HCT116 (cell line): ENCODE results near the gene GRM3. TPM values are rescaled to one million over a fixed set of nuclear protein-coding genes. Genes with fewer than 3 reads are reported as not detected.

Source experiments
- ATAC-seq: fragments of 200-7000 bp; cut with Tn5 transposase; 2 replicates; pipeline ENCODE4 v1.9.1; 2020; ENCODE audit warnings: mild to moderate bottlenecking, moderate library complexity
- BruUV-seq: library from RNA; stranded (reverse); fragments of 400-500 nt; replicated peaks from 2 replicates; lab custom pipeline; 2021; lab: Mats Ljungman, UMichigan
- CTCF ChIA-PET: fragments of 300-600 bp; sonication (Branson Sonifier 250); formaldehyde crosslinking; loops from one replicate; lab custom pipeline; 2021; ENCODE audit warnings: antibody characterized with exemption; lab: Charles Lee
- POLR2A ChIA-PET: fragments of 300-600, 350-600 bp; sonication (Branson Sonifier 250); formaldehyde crosslinking; loops from one replicate; lab custom pipeline; 2021; ENCODE audit warnings: antibody characterized with exemption; lab: Charles Lee
- RAD21 ChIA-PET, 2 experiments: fragments of 300-600 bp; sonication (Branson Sonifier 250); formaldehyde crosslinking; loops; one replicate each; lab custom pipeline; 2023; ENCODE audit warnings: low total read pairs in 2 of 2; ENCODE audit not compliant: uncharacterized antibody in 2 of 2, unreplicated experiment in 2 of 2, low non-redundant PET in 1 of 2; lab: Charles Lee
- DNase-seq: peaks from one replicate; pipeline ENCODE4 v3.0.0-alpha.2; 2010; ENCODE audit warnings: low read depth, low spot score
- H2AFZ ChIP-seq: fragments of 200-600 bp; shearing (Covaris generic), sonication (generic); 2 replicates; pipeline ENCODE4 v1.6.1; 2017; ENCODE audit warnings: low read depth, mixed run types, mixed read lengths, antibody characterized with exemption, low read length; ENCODE audit not compliant: poor library complexity, severe bottlenecking
- H3K27ac ChIP-seq: 2 replicates; pipeline ENCODE4 v1.5.1; 2012; ENCODE audit warnings: low read depth, low read length
- H3K27me3 ChIP-seq: fragments of 200-600 bp; sonication (generic); 2 replicates; pipeline ENCODE4 v1.6.1; 2016; ENCODE audit warnings: mixed run types, low read length, mixed read lengths; ENCODE audit not compliant: insufficient read depth
- H3K36me3 ChIP-seq, 2 experiments: fragments of 200-500 bp in 1 of 2; fragments of 200-600 bp in 1 of 2; sonication (Bioruptor generic) in 1 of 2; sonication (generic) in 1 of 2; 2 replicates each; pipeline versions ENCODE4 v1.5.1 to v1.6.1; 2014 to 2016; ENCODE audit warnings: low read length in 2 of 2, inconsistent platforms in 1 of 2, mixed read lengths in 1 of 2, mixed run types in 1 of 2; ENCODE audit not compliant: insufficient read depth in 2 of 2, control insufficient read depth in 1 of 2
- H3K4me1 ChIP-seq, 2 experiments: fragments of 200-600 bp in 1 of 2; sonication (generic) in 1 of 2; 2 replicates each; pipeline versions ENCODE4 v1.5.1 to v1.6.1; 2012 to 2017; ENCODE audit warnings: low read length in 2 of 2, inconsistent platforms in 1 of 2, mild to moderate bottlenecking in 1 of 2, mixed read lengths in 1 of 2, mixed run types in 1 of 2, moderate library complexity in 1 of 2; ENCODE audit not compliant: insufficient read depth in 2 of 2, control insufficient read depth in 1 of 2
- H3K4me2 ChIP-seq: fragments of 200-600 bp; sonication (generic); 2 replicates; pipeline ENCODE4 v1.6.1; 2017; ENCODE audit warnings: mixed run types, low read length, mixed read lengths
- H3K4me3 ChIP-seq, 2 experiments: fragments of 200-600 bp in 1 of 2; sonication (generic) in 1 of 2; replicated peaks in 1 of 2; 2 replicates each; pipeline ENCODE4 v1.5.1; 2011 to 2016; ENCODE audit warnings: low read length in 2 of 2, control low read depth in 1 of 2, low read depth in 1 of 2, mild to moderate bottlenecking in 1 of 2, mixed read lengths in 1 of 2, mixed run types in 1 of 2
- H3K79me2 ChIP-seq: fragments of 200-600 bp; sonication (generic); 2 replicates; pipeline ENCODE4 v1.6.1; 2017; ENCODE audit warnings: mild to moderate bottlenecking, mixed run types, low read length, moderate library complexity, mixed read lengths; ENCODE audit not compliant: insufficient read depth
- H3K9ac ChIP-seq: fragments of 200-600 bp; sonication (generic); 2 replicates; pipeline ENCODE4 v1.6.1; 2016; ENCODE audit warnings: low read length, mixed read lengths
- H3K9me2 ChIP-seq: fragments of 200-600 bp; sonication (generic), shearing (Covaris generic); 2 replicates; pipeline ENCODE4 v1.6.1; 2017; ENCODE audit warnings: mixed run types, mild to moderate bottlenecking, moderate library complexity; ENCODE audit not compliant: insufficient read depth
- H3K9me3 ChIP-seq, 2 experiments: fragments of 200-500 bp in 1 of 2; fragments of 200-600 bp in 1 of 2; sonication (Bioruptor generic) in 1 of 2; sonication (generic) in 1 of 2; 2 replicates each; pipeline ENCODE4 v1.6.1; 2014 to 2017; ENCODE audit warnings: low read length in 2 of 2, mixed read lengths in 2 of 2, inconsistent platforms in 1 of 2, low read depth in 1 of 2, mild to moderate bottlenecking in 1 of 2, mixed run types in 1 of 2, moderate library complexity in 1 of 2; ENCODE audit not compliant: control insufficient read depth in 1 of 2, insufficient read depth in 1 of 2
- H4K20me1 ChIP-seq: fragments of 200-600 bp; sonication (generic), shearing (Covaris generic); 2 replicates; pipeline ENCODE4 v1.6.1; 2017; ENCODE audit warnings: mixed run types, mild to moderate bottlenecking, moderate library complexity; ENCODE audit not compliant: insufficient read depth
- ATF3 ChIP-seq: IDR thresholded peaks from 2 replicates; pipeline ENCODE4 v1.6.1; 2012
- CBX3 ChIP-seq: IDR thresholded peaks from 2 replicates; pipeline ENCODE4 v1.6.1; 2012; ENCODE audit warnings: low read depth
- CTCF ChIP-seq, 3 experiments: fragments of 200-600 bp in 1 of 3; sonication (generic) in 1 of 3; IDR thresholded peaks in 2 of 3; conservative IDR thresholded peaks in 1 of 3; 2 replicates each; pipeline ENCODE4 v1.5.1; 2012 to 2017; ENCODE audit warnings: low read depth in 2 of 3, low read length in 2 of 3, antibody characterized with exemption in 1 of 3, borderline replicate concordance in 1 of 3, control low read depth in 1 of 3, mild to moderate bottlenecking in 1 of 3, mixed read lengths in 1 of 3, mixed run types in 1 of 3, moderate library complexity in 1 of 3; ENCODE audit not compliant: insufficient read depth in 1 of 3
- EGR1 ChIP-seq: IDR thresholded peaks from 2 replicates; pipeline ENCODE4 v1.6.1; 2012; ENCODE audit warnings: low read depth
- ELF1 ChIP-seq: IDR thresholded peaks from 2 replicates; pipeline ENCODE4 v1.6.1; 2012; ENCODE audit warnings: low read depth, borderline replicate concordance
- EZH2 ChIP-seq: fragments of 200-600 bp; sonication (generic); IDR thresholded peaks from 2 replicates; pipeline ENCODE4 v1.6.1; 2017; ENCODE audit warnings: antibody characterized with exemption, mixed run types
- FOSL1 ChIP-seq: IDR thresholded peaks from 2 replicates; pipeline ENCODE4 v1.6.1; 2012; ENCODE audit warnings: low read depth
- JUND ChIP-seq: IDR thresholded peaks from 2 replicates; pipeline ENCODE4 v1.6.1; 2012
- MAX ChIP-seq: IDR thresholded peaks from 2 replicates; pipeline ENCODE4 v1.6.1; 2012
- POLR2A ChIP-seq: IDR thresholded peaks from 2 replicates; pipeline ENCODE4 v1.7.0; 2011; ENCODE audit warnings: borderline replicate concordance; ENCODE audit not compliant: insufficient read depth, insufficient read length; ENCODE audit errors: extremely low read depth
- POLR2AphosphoS5 ChIP-seq: IDR thresholded peaks from 2 replicates; pipeline ENCODE4 v1.6.1; 2011; ENCODE audit warnings: mild to moderate bottlenecking, low read depth, low read length, moderate library complexity
- RAD21 ChIP-seq: IDR thresholded peaks from 2 replicates; pipeline ENCODE4 v1.6.1; 2012; ENCODE audit warnings: low read depth, mild to moderate bottlenecking
- SIN3A ChIP-seq: IDR thresholded peaks from 2 replicates; pipeline ENCODE4 v1.6.1; 2012; ENCODE audit warnings: low read depth
- SRF ChIP-seq: IDR thresholded peaks from 2 replicates; pipeline ENCODE4 v1.6.1; 2012; ENCODE audit warnings: low read depth
- YY1 ChIP-seq: IDR thresholded peaks from 2 replicates; pipeline ENCODE4 v1.6.1; 2011; ENCODE audit warnings: low read length, low read depth, moderate library complexity, mild to moderate bottlenecking; ENCODE audit not compliant: insufficient replicate concordance; ENCODE audit errors: extremely low read depth
- ZBTB33 ChIP-seq: IDR thresholded peaks from 2 replicates; pipeline ENCODE4 v1.6.1; 2011; ENCODE audit warnings: mild to moderate bottlenecking, low read length, moderate library complexity; ENCODE audit not compliant: insufficient replicate concordance; ENCODE audit errors: extremely low read depth
- ZNF274 ChIP-seq: fragments of 200-500 bp; sonication (Bioruptor generic); IDR thresholded peaks from 2 replicates; pipeline ENCODE4 v1.6.1; 2014; ENCODE audit warnings: mild to moderate bottlenecking, low read depth, low read length, inconsistent platforms
- intact Hi-C: fragments of 100-400 bp; cut with micrococcal nuclease; formaldehyde crosslinking; loops from 2 replicates; pipeline ENCODE4 v1.10.0; 2022
- total RNA-seq: library from RNA; stranded (reverse); gene quantifications from one replicate; pipeline ENCODE4 v1.2.1, GENCODE V29; 2021; ENCODE audit not compliant: unreplicated experiment

Gene GRM3
- total RNA-seq, 1 experiment from 2014 or later = not detected

GRCh38 chr7:86657948-86658347 is 14.2 kb downstream of the GRM3 start:
- ChIA-PET CTCF (no interaction called here), POLR2A (no interaction called here)
- intact Hi-C loops = no loop called here
- no peaks in the 10 kb centered on the region for H3K79me2 ChIP-seq
- no peaks in the 10 kb centered on the region for H3K36me3 ChIP-seq
- no peaks in the 10 kb centered on the region for H3K9me2 ChIP-seq
- no peak for ATAC-seq
- no peak overlapping the region for H3K4me3 ChIP-seq
- no peak overlapping the region for H3K27ac ChIP-seq
- no TSS peak for BruUV-seq
- no peak overlapping the region for H3K9ac ChIP-seq
- 0 out of 2 replicates have a peak, but pooled peaks cover 8% of the 10 kb centered on the region for H3K27me3 ChIP-seq
- H4K20me1 ChIP-seq = no peaks in the 10 kb centered on the region
- no peaks in the 10 kb centered on the region for H3K4me1 ChIP-seq
- no peaks in the 10 kb centered on the region for H3K9me3 ChIP-seq
- H2AFZ ChIP-seq = no peak overlapping the region
- no peak for DNase-seq
- H3K4me2 ChIP-seq = no peak overlapping the region
- TF ChIP-seq POLR2AphosphoS5 (no peak), EGR1 (no peak), JUND (no peak), FOSL1 (no peak), ELF1 (no peak), POLR2A (no peak), YY1 (no peak), SRF (no peak), ZNF274 (no peak), CBX3 (no peak), EZH2 (no peak), CTCF (IDR thresholded peaks at IDR 0.05 in 2 of 3, conservative IDR thresholded peaks at IDR 0.05 in 1 of 3; ENCODE audit: borderline replicate concordance in 1 of 3, insufficient read depth in 1 of 3, low read depth in 2 of 3, low read length in 2 of 3) (no peak), SIN3A (no peak), RAD21 (no peak), ZBTB33 (no peak), MAX (no peak), ATF3 (no peak)
- TF ChIP-seq, all 23 proteins: peak for 0
- RAD21 ChIA-PET = no interaction called here
